ENCODE results near the gene POC1A. TPM values are rescaled to one million over a fixed set of nuclear protein-coding genes. Genes with fewer than 3 reads are reported as not detected.
"Not testable (repeated sequence)": the region's sequence is repeated elsewhere in the genome, so short reads cannot be mapped to it uniquely, and the experiment has no call there.

Gene POC1A
- polyA plus RNA-seq, 1 donor = 5.9 TPM

DNA sequence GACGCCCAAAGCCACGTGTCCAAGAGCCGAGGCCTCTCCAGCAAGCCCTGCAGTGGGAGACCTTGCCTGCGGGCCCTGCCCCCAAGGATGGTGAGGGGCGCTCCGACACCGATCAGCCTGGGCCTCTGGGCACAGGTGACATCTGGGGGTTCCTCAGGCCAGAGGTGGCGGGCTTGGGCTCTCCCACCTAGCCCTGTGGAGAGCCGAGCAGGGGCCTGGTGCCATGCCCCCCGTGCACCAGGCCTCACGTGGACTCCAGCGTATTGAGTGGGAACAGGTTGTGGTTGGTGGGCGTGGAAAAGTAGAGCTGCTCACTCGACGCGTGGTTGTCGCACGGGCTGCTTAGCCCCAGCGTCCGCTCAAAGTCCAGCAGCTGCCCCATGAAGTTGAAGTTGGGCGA lies 103.7 kb downstream of the POC1A start:
- no peaks in the 10 kb centered on the region for H3K27me3 ChIP-seq (ENCODE audit: control insufficient read depth, insufficient read depth, low read length)
- WGBS (ENCODE audit: insufficient coverage, low lambda C conversion rate) = no CpG with 5 or more reads among the region's 21 CpGs

DNA sequence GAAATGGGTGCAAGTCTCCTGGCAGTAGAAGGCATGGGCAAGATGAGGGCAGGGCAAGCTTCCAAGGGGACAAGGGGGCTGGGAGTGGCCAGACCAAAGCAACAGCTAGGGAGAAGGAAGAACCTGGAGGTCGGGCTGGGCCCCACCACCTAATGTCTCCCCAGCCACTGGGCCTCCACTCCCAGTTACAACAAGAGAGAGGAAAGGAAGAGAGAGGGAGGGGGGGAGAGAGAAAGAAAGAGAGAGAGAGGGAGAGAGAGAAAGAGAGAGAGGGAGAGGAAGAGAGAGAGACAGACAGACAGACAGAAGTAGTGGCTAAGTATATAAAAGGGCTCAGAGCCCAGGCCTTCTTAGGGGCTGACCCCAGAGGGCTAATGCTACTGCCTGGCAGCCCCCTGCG lies 104.7 kb downstream of the POC1A start:
- Histone ChIP-seq H3K27ac (ENCODE audit: low read length) (no peak overlapping the region), H3K4me1 (ENCODE audit: control insufficient read depth, insufficient read depth, low read length) (no peaks in the 10 kb centered on the region), H3K36me3 (ENCODE audit: control insufficient read depth, insufficient read depth, low read length) (peaks cover 41% of the 10 kb centered on the region), H3K27me3 (ENCODE audit: control insufficient read depth, insufficient read depth, low read length) (no peaks in the 10 kb centered on the region), H3K9me3 (ENCODE audit: control insufficient read depth, low read depth, low read length) (no peaks in the 10 kb centered on the region), H3K4me3 (ENCODE audit: low read length) (no peak overlapping the region)
- WGBS (ENCODE audit: insufficient coverage, low lambda C conversion rate) = no CpG with 5 or more reads among the region's 2 CpGs
- no peak for DNase-seq

More for the DNA sequence above, 103.7 kb downstream of the POC1A start:
- H3K4me3 ChIP-seq (ENCODE audit: low read length) = no peak overlapping the region
- peaks cover 8% of the 10 kb centered on the region for H3K4me1 ChIP-seq (ENCODE audit: control insufficient read depth, insufficient read depth, low read length)
- H3K36me3 ChIP-seq (ENCODE audit: control insufficient read depth, insufficient read depth, low read length) = peaks cover 41% of the 10 kb centered on the region
- no peak for DNase-seq
- H3K9me3 ChIP-seq (ENCODE audit: control insufficient read depth, low read depth, low read length) = peaks cover 4% of the 10 kb centered on the region
- no peak overlapping the region for H3K27ac ChIP-seq (ENCODE audit: low read length)

DNA sequence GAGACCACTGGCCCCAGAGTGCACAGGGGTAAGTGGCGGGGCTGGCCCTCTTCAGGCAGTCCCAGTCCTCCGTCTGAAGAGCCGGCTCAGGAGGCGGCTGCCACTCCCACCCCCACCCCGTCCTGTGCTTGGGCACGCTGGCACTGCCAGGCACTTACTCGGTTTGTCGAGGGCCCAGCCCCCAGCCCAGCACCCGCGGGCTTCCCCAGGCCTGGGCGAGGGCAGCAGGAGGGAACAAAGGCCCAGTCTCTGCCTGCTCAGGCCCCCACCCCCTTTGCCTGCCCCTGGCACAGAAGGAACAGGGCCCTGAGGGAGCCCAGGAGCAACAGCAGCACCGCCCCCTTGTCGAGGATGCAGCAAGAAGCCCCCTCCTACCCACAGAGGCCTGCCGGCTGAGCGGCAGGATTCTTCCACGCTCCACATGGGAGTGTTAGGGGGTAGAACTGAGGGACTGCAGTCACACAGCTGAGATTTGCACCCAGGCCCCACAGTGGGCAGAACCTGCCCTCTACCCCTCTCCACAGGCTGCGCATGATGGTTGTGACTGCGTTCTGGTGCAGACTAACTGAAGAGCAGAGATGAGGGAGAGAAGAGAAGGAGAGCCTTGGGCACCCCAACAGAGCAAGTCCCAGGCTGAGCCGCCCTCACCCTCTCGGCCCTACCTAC lies 106.8 kb downstream of the POC1A start:
- no peak for DNase-seq
- H3K9me3 ChIP-seq (ENCODE audit: control insufficient read depth, low read depth, low read length) = no peaks in the 10 kb centered on the region
- no CpG with 5 or more reads among the region's 20 CpGs for WGBS (ENCODE audit: insufficient coverage, low lambda C conversion rate)
- H3K27ac ChIP-seq (ENCODE audit: low read length) = no peak overlapping the region
- no peak overlapping the region for H3K4me3 ChIP-seq (ENCODE audit: low read length)
- H3K27me3 ChIP-seq (ENCODE audit: control insufficient read depth, insufficient read depth, low read length) = no peaks in the 10 kb centered on the region
- H3K4me1 ChIP-seq (ENCODE audit: control insufficient read depth, insufficient read depth, low read length) = no peaks in the 10 kb centered on the region
- peaks cover 31% of the 10 kb centered on the region for H3K36me3 ChIP-seq (ENCODE audit: control insufficient read depth, insufficient read depth, low read length)

DNA sequence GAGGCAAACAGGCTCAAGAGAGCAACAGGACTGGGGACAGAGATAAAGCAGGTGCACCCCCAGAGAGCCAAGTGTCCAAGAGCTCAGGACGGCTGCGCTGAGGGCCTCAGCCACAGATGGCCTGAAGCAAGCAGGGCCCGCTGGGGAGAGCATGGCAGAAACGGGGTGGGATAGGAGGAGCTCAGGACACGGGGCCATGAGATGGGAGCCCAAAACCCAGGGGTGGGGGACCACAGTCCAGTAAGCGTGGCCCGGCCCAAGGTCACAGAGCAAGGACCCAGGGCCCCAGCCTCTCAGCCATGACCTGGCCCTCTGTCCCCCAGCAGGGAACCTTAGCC lies 107.4 kb downstream of the POC1A start:
- H3K4me3 ChIP-seq (ENCODE audit: low read length) = no peak overlapping the region
- peaks cover 27% of the 10 kb centered on the region for H3K36me3 ChIP-seq (ENCODE audit: control insufficient read depth, insufficient read depth, low read length)
- no peaks in the 10 kb centered on the region for H3K27me3 ChIP-seq (ENCODE audit: control insufficient read depth, insufficient read depth, low read length)
- no peaks in the 10 kb centered on the region for H3K4me1 ChIP-seq (ENCODE audit: control insufficient read depth, insufficient read depth, low read length)
- DNase-seq = no peak
- no peak overlapping the region for H3K27ac ChIP-seq (ENCODE audit: low read length)
- H3K9me3 ChIP-seq (ENCODE audit: control insufficient read depth, low read depth, low read length) = no peaks in the 10 kb centered on the region
- no CpG with 5 or more reads among the region's 7 CpGs for WGBS (ENCODE audit: insufficient coverage, low lambda C conversion rate)

DNA sequence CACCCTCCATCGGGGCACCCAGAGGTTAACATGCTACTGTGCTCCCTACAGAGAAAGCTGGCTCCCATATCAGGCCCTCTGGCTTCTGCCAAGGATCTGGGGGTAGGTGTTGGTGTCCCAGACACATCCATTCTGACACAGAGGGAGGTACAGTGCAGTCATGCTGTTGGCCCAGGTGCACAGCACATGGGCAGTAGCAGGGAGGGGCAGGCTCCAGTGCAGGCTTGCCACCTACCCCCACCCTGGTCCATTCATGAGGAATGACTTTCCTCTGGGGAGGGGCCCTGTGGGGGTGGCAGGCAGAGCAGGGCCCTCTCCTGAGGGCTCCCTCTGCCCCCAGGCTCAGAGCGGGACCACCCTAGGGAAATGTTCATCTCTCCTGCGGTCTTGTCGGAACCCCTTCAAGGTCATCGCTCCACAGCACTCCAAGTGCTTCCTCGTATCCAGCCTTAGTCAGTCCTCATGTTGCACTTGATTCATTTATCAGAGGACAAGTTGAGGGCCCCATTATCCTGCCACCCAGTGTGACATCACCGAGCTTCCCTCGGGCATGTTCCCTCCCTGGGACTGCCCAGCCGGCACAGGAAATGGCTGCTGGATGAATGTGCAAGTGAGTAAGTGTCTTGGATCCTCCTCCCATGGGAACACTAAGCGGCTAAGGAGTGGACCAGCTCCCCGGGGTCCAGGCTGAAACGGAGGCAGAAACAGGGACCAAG lies 107.9 kb downstream of the POC1A start:
- Histone ChIP-seq H3K4me1 (ENCODE audit: control insufficient read depth, insufficient read depth, low read length) (no peaks in the 10 kb centered on the region), H3K27me3 (ENCODE audit: control insufficient read depth, insufficient read depth, low read length) (no peaks in the 10 kb centered on the region), H3K4me3 (ENCODE audit: low read length) (no peak overlapping the region), H3K36me3 (ENCODE audit: control insufficient read depth, insufficient read depth, low read length) (peaks cover 24% of the 10 kb centered on the region), H3K27ac (ENCODE audit: low read length) (no peak overlapping the region), H3K9me3 (ENCODE audit: control insufficient read depth, low read depth, low read length) (no peaks in the 10 kb centered on the region)
- no CpG with 5 or more reads among the region's 12 CpGs for WGBS (ENCODE audit: insufficient coverage, low lambda C conversion rate)
- DNase-seq = no peak

DNA sequence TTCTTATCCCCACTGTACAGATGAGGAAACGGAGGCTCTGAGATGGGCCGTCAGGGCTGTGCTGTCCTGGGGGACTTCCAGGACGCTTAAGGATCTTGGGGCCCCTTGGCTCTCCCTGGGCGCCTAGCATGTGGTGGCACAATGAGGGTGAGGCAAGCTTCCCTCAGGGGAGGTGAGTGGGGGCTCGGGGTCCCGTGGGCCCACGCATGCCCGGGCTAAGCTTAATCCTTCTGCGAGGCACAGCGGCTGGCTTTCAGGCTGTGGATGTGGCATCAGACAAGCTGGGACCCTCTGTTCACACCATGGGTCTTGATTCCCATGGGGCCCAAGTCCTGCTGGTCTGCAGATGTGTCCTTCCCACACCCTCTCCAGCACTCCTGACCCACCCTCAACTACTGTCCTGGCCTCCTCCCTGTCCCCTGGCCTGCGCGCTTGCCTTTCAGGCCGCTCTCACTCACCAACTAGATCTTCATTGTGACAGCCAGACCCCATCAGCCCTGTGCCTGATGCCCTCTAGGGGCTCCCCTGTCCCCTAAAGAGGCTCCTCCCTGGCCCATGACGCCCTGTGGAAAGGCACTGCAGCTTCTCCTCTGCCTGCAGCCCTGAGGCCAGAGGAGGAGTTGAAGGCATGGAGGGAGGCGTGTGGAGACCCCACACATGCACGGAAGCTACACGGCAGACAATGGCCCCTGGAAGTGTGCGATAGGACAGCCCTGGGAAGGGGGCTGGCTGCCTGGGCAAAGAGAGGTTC lies 109.2 kb downstream of the POC1A start:
- H3K27me3 ChIP-seq (ENCODE audit: control insufficient read depth, insufficient read depth, low read length) = peaks cover 4% of the 10 kb centered on the region
- DNase-seq = no peak
- no peak overlapping the region for H3K4me3 ChIP-seq (ENCODE audit: low read length)
- H3K36me3 ChIP-seq (ENCODE audit: control insufficient read depth, insufficient read depth, low read length) = peaks cover 11% of the 10 kb centered on the region
- WGBS (ENCODE audit: insufficient coverage, low lambda C conversion rate) = no CpG with 5 or more reads among the region's 18 CpGs
- no peaks in the 10 kb centered on the region for H3K9me3 ChIP-seq (ENCODE audit: control insufficient read depth, low read depth, low read length)
- no peak overlapping the region for H3K27ac ChIP-seq (ENCODE audit: low read length)
- no peaks in the 10 kb centered on the region for H3K4me1 ChIP-seq (ENCODE audit: control insufficient read depth, insufficient read depth, low read length)

DNA sequence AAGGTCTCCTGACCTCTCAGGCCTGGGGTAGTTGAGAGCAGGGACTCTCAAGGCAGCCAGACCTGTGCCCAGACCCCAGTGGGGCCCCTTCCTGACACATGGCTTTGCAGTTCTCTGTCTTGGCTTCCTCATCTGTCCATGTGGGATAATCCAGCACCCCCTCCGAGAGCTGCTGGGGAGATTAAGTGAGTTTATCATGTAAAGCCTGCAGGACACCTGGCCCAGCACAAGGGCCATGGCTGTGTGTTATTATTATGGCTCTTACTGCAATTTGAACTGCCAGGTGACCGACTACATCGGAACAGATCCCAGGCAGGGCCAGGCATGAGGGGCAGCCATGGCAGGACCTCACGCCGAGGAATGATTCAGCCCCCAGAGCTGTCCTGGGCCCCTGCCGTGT lies 110.5 kb downstream of the POC1A start:
- Histone ChIP-seq H3K4me3 (ENCODE audit: low read length) (no peak overlapping the region), H3K4me1 (ENCODE audit: control insufficient read depth, insufficient read depth, low read length) (no peaks in the 10 kb centered on the region), H3K27me3 (ENCODE audit: control insufficient read depth, insufficient read depth, low read length) (peaks cover 13% of the 10 kb centered on the region), H3K9me3 (ENCODE audit: control insufficient read depth, low read depth, low read length) (no peaks in the 10 kb centered on the region), H3K27ac (ENCODE audit: low read length) (no peak overlapping the region), H3K36me3 (ENCODE audit: control insufficient read depth, insufficient read depth, low read length) (no peaks in the 10 kb centered on the region)
- no peak for DNase-seq
- WGBS (ENCODE audit: insufficient coverage, low lambda C conversion rate) = no CpG with 5 or more reads among the region's 6 CpGs

DNA sequence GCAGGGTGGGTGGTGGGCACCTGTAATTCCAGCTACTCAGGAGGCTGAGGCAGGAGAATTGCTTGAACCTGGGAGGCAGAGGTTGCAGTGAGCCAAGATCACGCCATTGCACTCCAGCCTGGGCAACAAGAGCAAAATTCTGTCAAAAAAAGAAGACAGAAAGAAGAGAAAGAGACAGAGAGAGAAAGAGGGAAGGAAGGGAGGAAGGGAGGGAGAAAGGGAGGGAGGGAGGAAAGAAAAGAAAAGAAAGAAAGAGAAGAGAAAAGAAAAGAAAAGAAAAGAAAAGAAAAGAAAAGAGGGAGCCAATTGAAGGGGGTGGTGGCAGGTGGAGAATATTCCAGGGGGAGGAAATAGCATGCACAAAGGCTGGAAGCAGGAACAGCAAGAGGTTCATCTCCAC lies 111.2 kb downstream of the POC1A start:
- peaks cover 13% of the 10 kb centered on the region for H3K27me3 ChIP-seq (ENCODE audit: control insufficient read depth, insufficient read depth, low read length)
- DNase-seq; H3K4me1 ChIP-seq (ENCODE audit: control insufficient read depth, insufficient read depth, low read length); H3K36me3 ChIP-seq (ENCODE audit: control insufficient read depth, insufficient read depth, low read length); H3K9me3 ChIP-seq (ENCODE audit: control insufficient read depth, low read depth, low read length); H3K4me3 ChIP-seq (ENCODE audit: low read length); H3K27ac ChIP-seq (ENCODE audit: low read length): not testable (repeated sequence)
- WGBS (ENCODE audit: insufficient coverage, low lambda C conversion rate) = 100% methylated on average over 1 of the region's 1 CpG

DNA sequence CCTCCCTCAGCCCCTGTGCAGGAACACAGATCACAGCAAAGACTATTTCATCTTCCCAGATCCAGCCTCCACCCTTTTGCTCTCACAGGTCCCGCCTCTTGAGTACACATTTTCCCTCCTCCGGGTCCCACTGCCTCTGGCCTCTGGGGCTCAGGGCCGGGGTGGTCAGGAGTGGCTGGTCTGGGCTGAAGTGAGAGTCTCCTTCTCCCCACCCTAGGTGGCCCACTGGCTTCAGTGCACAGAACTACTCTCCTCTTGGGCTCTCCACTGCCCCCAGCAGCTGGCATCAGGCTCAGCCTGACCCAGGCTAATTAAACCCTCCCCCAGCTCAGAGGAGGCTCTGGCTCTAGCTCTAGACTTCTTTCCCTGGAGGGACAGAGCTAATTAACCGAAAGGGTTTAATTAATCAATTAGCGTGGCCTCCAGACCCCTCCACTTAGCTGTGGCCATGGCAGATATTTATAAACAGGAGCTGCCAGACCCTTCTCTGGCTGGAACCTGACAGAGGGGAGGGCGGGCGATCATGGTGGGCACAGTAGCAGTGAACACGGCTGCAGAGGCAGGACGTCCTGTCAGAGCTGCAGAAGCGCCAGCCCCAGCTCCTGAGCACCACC lies 113.0 kb downstream of the POC1A start:
- Histone ChIP-seq H3K4me1 (ENCODE audit: control insufficient read depth, insufficient read depth, low read length) (no peaks in the 10 kb centered on the region), H3K4me3 (ENCODE audit: low read length) (no peak overlapping the region), H3K27ac (ENCODE audit: low read length) (no peak overlapping the region), H3K9me3 (ENCODE audit: control insufficient read depth, low read depth, low read length) (no peaks in the 10 kb centered on the region), H3K36me3 (ENCODE audit: control insufficient read depth, insufficient read depth, low read length) (no peaks in the 10 kb centered on the region), H3K27me3 (ENCODE audit: control insufficient read depth, insufficient read depth, low read length) (peaks cover 13% of the 10 kb centered on the region)
- no CpG with 5 or more reads among the region's 10 CpGs for WGBS (ENCODE audit: insufficient coverage, low lambda C conversion rate)
- DNase-seq = peak in 1 of 2 donors; percentile 15

DNA sequence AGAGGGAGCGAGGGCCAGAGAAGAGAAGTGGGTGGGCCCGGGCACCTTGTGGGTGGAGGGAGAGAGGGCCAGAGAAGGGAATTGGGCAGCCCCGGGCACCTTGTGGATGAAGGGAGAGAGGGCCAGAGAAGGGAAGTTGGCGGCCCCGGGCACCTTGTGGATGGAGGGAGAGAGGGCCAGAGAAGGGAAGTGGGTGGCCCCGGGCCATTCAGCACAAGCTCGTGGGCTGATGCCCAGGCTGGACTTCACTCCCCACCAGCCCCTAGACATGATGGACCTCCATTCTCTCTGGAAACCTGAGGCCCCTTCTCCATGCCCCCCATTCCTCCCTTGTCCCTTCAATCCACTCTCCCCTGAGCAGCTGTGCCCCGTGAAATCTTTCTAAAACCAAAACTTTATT lies 113.6 kb downstream of the POC1A start:
- peaks cover 13% of the 10 kb centered on the region for H3K27me3 ChIP-seq (ENCODE audit: control insufficient read depth, insufficient read depth, low read length)
- no peaks in the 10 kb centered on the region for H3K4me1 ChIP-seq (ENCODE audit: control insufficient read depth, insufficient read depth, low read length)
- H3K27ac ChIP-seq (ENCODE audit: low read length) = no peak overlapping the region
- no peak for DNase-seq
- H3K4me3 ChIP-seq (ENCODE audit: low read length) = no peak overlapping the region
- H3K9me3 ChIP-seq (ENCODE audit: control insufficient read depth, low read depth, low read length) = no peaks in the 10 kb centered on the region
- H3K36me3 ChIP-seq (ENCODE audit: control insufficient read depth, insufficient read depth, low read length) = no peaks in the 10 kb centered on the region
- 100% methylated on average over 1 of the region's 8 CpGs for WGBS (ENCODE audit: insufficient coverage, low lambda C conversion rate)

Measured in large intestine (tissue), 3 donors.